Measurements from ENCODE around the gene PAX2.

PAX2 gene

DNA sequence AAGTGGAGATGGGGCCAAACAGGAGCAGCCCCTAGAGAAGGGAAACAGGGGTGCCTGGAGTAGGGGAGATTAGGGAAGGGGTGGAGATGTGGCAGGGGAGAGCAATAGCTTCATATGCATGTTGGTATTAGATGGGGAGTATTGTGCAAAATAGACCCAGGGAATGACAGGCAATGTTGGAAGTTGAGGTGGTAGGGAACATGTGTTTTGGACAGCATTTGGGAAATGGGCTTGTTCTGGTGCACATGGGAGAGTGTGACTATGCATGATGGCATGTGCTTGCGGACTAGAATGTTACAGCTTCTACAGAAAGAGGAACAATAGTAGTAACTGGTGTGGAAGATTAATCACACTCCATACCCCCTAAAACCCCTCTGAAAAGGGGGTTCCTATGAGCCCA lies 10.4 kb downstream of the PAX2 start:
- no peak for TF ChIP-seq ZFX (IDR thresholded peaks at IDR 0.05; ENCODE audit: borderline replicate concordance)
- TF ChIP-seq, protein P1, sequence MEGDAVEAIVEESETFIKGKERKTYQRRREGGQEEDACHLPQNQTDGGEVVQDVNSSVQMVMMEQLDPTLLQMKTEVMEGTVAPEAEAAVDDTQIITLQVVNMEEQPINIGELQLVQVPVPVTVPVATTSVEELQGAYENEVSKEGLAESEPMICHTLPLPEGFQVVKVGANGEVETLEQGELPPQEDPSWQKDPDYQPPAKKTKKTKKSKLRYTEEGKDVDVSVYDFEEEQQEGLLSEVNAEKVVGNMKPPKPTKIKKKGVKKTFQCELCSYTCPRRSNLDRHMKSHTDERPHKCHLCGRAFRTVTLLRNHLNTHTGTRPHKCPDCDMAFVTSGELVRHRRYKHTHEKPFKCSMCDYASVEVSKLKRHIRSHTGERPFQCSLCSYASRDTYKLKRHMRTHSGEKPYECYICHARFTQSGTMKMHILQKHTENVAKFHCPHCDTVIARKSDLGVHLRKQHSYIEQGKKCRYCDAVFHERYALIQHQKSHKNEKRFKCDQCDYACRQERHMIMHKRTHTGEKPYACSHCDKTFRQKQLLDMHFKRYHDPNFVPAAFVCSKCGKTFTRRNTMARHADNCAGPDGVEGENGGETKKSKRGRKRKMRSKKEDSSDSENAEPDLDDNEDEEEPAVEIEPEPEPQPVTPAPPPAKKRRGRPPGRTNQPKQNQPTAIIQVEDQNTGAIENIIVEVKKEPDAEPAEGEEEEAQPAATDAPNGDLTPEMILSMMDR (IDR thresholded peaks at IDR 0.05): no peak
- no peak overlapping the region for H3K27ac ChIP-seq

DNA sequence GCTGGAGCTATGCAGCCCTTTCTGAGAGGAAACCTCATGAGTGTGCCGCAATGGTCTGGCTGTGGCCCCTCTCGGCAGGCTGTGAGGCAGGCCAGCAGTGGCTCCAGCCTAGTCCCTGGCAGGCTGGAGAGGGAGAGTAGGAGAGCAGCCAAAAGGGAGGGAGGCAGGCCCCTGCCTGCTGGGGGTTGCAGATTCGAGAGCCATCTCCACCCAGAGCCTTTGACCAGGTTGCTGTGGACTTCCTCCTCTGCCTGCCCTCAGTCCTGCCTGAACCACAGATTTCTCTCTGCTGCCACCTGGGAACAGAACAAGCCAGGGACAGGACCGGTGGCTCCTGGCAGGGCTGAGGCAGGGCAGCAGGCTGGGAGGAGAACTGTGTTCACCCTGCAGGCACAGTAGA lies 13.9 kb downstream of the PAX2 start:
- TF ChIP-seq ZFX (IDR thresholded peaks at IDR 0.05; ENCODE audit: borderline replicate concordance): no peak
- TF ChIP-seq, protein P1 (IDR thresholded peaks at IDR 0.05): no peak
- H3K27ac ChIP-seq: no peak overlapping the region

DNA sequence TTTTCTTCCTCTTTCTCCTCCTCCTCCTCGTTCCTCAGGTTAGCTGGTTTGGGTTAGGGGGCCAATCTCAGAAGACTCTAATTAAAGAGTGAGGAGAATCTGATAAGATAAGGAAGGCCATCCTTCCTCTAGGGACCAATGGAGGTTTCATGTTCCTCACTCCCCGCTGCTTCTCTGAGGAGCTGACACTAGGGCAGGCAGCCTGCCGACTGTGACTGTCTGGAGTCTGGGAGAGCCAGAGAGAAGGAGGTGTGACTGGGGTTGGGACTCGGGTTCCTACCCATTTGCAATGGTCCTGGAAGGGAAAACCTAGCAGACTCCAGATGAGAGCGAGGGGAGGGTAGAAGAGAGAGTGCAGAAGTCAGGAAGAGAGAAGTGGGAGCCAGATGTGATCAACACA lies 15.3 kb downstream of the PAX2 start:
- TF ChIP-seq, protein P1 (IDR thresholded peaks at IDR 0.05): no peak
- no peak for TF ChIP-seq ZFX (IDR thresholded peaks at IDR 0.05; ENCODE audit: borderline replicate concordance)
- H3K27ac ChIP-seq: no peak overlapping the region

DNA sequence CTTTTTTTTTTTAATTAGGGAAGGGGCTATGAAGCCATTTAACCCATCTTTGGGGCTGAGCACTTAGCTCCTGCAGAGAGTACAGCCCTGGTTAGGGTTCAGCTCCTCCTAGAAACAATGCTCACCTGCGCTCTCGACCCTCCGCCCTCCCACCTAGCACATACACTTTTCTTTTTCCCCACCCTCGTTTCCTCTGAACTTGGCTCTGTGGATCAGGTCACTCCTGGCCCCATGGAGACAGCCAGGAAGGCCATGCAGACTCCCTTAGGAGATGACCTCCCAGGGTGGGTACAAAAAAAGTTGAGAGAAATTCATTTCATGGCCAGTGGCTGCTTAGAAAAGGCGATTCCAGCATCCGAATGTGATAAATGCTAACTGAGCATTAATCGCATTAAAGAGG lies 15.8 kb downstream of the PAX2 start:
- no peak overlapping the region for H3K27ac ChIP-seq
- no peak for TF ChIP-seq ZFX (IDR thresholded peaks at IDR 0.05; ENCODE audit: borderline replicate concordance)
- TF ChIP-seq, protein P1 (IDR thresholded peaks at IDR 0.05): no peak

DNA sequence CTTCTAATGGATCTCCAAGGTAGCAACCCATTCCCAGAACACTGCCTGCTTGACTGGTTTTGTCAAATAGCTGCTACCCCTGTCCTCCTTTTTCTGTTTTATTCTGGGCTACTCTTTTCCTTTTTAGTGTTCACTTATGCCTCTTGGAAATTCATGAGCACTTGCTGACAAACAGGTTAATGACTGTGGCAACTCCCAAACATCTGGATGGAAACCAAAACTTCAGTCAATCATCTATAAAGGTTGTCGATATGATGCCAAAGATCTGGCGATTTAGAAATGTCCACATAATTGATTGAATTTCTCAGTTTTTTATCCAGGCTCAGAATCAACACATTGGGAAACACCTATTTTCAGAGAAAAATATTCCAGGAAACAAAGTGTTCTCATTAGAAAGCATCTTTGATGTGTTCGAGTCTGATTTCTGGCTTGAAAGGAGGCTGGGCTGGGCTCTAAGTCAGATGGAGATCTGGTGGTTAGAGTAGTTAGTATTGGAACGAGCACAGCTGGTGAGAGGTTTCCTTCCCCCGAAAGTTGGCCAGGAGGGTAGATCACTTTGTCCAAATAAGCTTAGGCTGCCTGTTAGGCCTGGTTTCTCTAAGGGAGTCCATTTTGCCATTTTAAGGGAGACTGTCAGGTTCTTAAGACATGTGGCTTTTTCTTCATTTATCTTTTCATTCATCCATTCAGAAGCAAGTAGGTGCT lies 17.8 kb downstream of the PAX2 start:
- no peak overlapping the region for H3K27ac ChIP-seq
- TF ChIP-seq ZFX (IDR thresholded peaks at IDR 0.05; ENCODE audit: borderline replicate concordance): no peak
- TF ChIP-seq, protein P1 (IDR thresholded peaks at IDR 0.05): no peak

DNA sequence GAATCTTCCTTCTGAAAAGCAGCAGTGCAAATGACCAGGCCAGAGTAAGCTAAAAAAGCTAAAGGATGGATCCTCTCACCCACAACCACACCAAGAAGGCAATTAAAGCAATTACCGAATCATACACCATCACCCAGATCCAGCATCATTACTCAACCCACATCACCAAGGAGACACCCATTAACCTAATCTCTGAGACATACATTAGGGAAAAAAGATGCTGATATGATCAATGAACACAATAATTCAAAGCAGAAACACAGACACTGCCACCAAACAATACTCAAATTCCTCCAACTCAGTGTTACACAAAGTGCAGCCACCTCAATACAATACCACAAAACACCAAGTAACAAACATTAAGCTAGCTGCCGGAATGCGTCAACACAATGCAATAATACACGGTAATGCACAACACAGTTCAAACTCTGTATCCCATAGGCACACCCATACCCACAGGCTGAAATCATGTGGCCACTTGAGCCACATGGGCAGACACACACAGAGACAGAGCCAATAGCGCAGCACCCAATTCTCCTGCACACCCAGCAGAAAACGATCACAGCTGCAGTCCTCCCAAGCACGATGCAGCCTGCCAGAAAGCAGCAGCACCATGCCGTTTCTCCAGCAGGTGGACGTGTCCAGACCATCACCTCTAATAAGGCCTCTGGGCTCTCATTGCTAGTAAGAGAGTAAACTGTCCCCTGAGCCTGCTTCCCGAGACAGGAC lies 21.5 kb downstream of the PAX2 start:
- TF ChIP-seq, protein P1 (IDR thresholded peaks at IDR 0.05): no peak
- no peak for TF ChIP-seq ZFX (IDR thresholded peaks at IDR 0.05; ENCODE audit: borderline replicate concordance)
- no peak overlapping the region for H3K27ac ChIP-seq

DNA sequence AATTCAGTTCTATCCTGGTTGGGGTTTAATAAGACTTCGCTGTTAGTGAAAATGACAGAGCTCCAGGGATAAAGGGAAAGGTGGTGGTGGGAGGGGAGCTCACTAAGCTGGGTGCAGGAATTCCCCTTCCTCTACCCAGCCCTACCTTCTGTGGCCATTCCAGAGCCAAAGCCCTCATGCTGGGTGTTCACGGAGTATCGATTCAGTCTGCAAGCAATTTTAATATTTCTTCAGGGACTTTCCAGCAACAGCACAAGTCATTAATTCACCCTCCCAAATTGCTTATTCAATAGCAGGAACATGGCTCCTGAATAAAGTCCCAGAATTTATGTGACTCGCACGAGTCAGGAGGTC lies 22.0 kb downstream of the PAX2 start:
- no peak for TF ChIP-seq ZFX (IDR thresholded peaks at IDR 0.05; ENCODE audit: borderline replicate concordance)
- TF ChIP-seq, protein P1 (IDR thresholded peaks at IDR 0.05): no peak
- H3K27ac ChIP-seq: no peak overlapping the region
